Transverse colon (tissue), 4 donors: Measurements from ENCODE around the gene POMC. TPM values are rescaled to one million over a fixed set of nuclear protein-coding genes. Genes with fewer than 3 reads are reported as not detected.

Source experiments
- DNase-seq: peaks from one replicate; pipeline ENCODE4 v3.0.0-alpha.2; 2019
- H3K27ac ChIP-seq, 4 donors: fragments of 200-600 bp; sonication (generic); 2 replicates each; pipeline ENCODE4 v1.5.1; 2016 to 2018; ENCODE audit warnings: inconsistent platforms in 4 of 4
- H3K27me3 ChIP-seq: fragments of 200-600 bp; sonication (generic); 2 replicates; pipeline ENCODE4 v1.5.1; 2017; ENCODE audit warnings: inconsistent platforms
- H3K36me3 ChIP-seq, 4 donors: fragments of 200-600 bp; sonication (generic); 2 replicates each; pipeline ENCODE4 v1.5.1; 2017 to 2019; ENCODE audit warnings: inconsistent platforms in 4 of 4
- H3K4me1 ChIP-seq, 4 donors: fragments of 200-600 bp; sonication (generic); 2 replicates each; pipeline ENCODE4 v1.5.1; 2017 to 2020; ENCODE audit warnings: inconsistent platforms in 4 of 4
- H3K4me3 ChIP-seq, 4 donors: fragments of 200-600 bp; sonication (generic); 1 replicate in 1 of 4; 2 replicates in 3 of 4; pipeline versions ENCODE4 v1.5.1 to v1.6.1; 2017 to 2019; ENCODE audit warnings: inconsistent platforms in 4 of 4
- H3K9me3 ChIP-seq, 2 donors: fragments of 200-600 bp; sonication (generic); 2 replicates each; pipeline ENCODE4 v1.5.1; 2017 to 2019; ENCODE audit warnings: inconsistent platforms in 2 of 2
- CTCF ChIP-seq, 5 experiments: fragments of 200-600 bp in 3 of 5; fragments of 450-650 bp in 2 of 5; sonication (generic) in 3 of 5; IDR thresholded peaks; 1 replicate in 2 of 5; 2 replicates in 3 of 5; pipeline ENCODE4 v1.5.1; 2016 to 2017; ENCODE audit warnings: antibody characterized with exemption in 5 of 5, inconsistent platforms in 3 of 5, mild to moderate bottlenecking in 2 of 5, moderate library complexity in 1 of 5
- EP300 ChIP-seq: sonication (generic); formaldehyde crosslinking; IDR thresholded peaks from one replicate; pipeline ENCODE4 v1.6.1; 2017; ENCODE audit warnings: antibody characterized with exemption, low read depth
- POLR2A ChIP-seq: fragments of 450-650 bp; IDR thresholded peaks from one replicate; pipeline ENCODE4 v1.6.1; 2016; ENCODE audit warnings: antibody characterized with exemption, mild to moderate bottlenecking, moderate library complexity
- POLR2AphosphoS5 ChIP-seq, 3 donors: sonication (generic); formaldehyde crosslinking; IDR thresholded peaks; one replicate each; pipeline ENCODE4 v1.6.1; 2016; ENCODE audit warnings: antibody characterized with exemption in 3 of 3
- WGBS, 2 donors: methylation state at CpG; one replicate each; pipeline ENCODE4 v1.1.5; 2018; ENCODE audit warnings: low coverage in 1 of 2; 5-methylcytosine and 5-hydroxymethylcytosine counted together
- in situ Hi-C, 4 donors: fragments of 200-750 bp; cut with MboI; loops; one replicate each; pipeline versions ENCODE4 v1.15.0 to v1.15.1; 2017; ENCODE audit warnings: low sequenced_read_pairs in 3 of 4, low pct_ligation_motif_present in 1 of 4, low pct_unique_long_range_greater_than_20kb in 1 of 4
- intact Hi-C: fragments of 100-400 bp; cut with DNase I; formaldehyde crosslinking; loops from one replicate; pipeline ENCODE4 v1.15.1; 2023; ENCODE audit warnings: low total_unique reads
- total RNA-seq, 4 donors: library from RNA; depleted of rRNA; stranded (reverse); fragments of >200 nt; gene quantifications; one replicate each; pipeline ENCODE4 v1.1.0, GENCODE V29; 2016

POMC gene
- total RNA-seq, 4 donors from 2014 or later: 7.9 to 9.0 TPM; not detected in 2

DNA sequence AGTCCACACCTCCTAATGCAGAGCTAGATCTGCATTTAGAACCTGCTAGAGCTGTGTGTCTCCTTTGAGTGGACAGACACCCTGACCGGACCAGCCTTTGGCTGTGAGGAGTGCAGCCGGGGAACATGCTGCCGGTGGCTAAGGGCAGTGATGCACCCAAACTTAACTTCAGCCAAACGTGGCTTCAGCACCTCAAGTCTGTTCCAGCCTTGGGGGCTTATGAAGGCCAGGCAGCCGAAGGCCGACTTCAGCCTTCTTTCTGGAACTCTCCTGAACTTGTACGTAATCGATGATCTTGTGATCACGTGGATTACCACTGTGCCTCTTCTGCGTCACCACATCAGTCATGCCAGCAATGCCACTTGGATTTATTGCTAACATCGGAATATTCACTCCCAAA is 49.1 kb downstream of the POMC start:
- 88 to 95% methylated on average over 10 to 11 of the region's 11 CpGs for WGBS, 2 donors
- no peak overlapping the region for H3K27ac ChIP-seq
- intact Hi-C loops (no loop called here), in situ Hi-C loops (no loop called here)
- DNase-seq: no peak
- H3K27me3 ChIP-seq: no peaks in the 10 kb centered on the region
- no peaks in the 10 kb centered on the region for H3K4me1 ChIP-seq
- H3K4me3 ChIP-seq: no peak overlapping the region
- no peaks in the 10 kb centered on the region for H3K36me3 ChIP-seq
- TF ChIP-seq CTCF (IDR thresholded peaks at IDR 0.05) (no peak), POLR2AphosphoS5 (IDR thresholded peaks at IDR 0.05) (no peak), EP300 (no peak), POLR2A (no peak)
- no peaks in the 10 kb centered on the region for H3K9me3 ChIP-seq

- Histone ChIP-seq H3K27ac (no peak overlapping the region), H3K4me3 (no peak overlapping the region), H3K36me3 (no peaks in the 10 kb centered on the region), H3K9me3 (no peaks in the 10 kb centered on the region), H3K27me3 (no peaks in the 10 kb centered on the region), H3K4me1 (no peaks in the 10 kb centered on the region)
- intact Hi-C loops: no loop called here
- in situ Hi-C loops: no loop called here
- TF ChIP-seq POLR2A (no peak), POLR2AphosphoS5 (IDR thresholded peaks at IDR 0.05) (no peak), EP300 (no peak), CTCF (IDR thresholded peaks at IDR 0.05) (no peak)
- WGBS, 2 donors: 91% methylated on average over 8 to 13 of the region's 13 CpGs
- no peak for DNase-seq
These were observed 51.4 kb downstream of the POMC start for GRCh38 chr2:25116956-25117355.

GRCh38 chr2:25115902-25116301 is 52.5 kb downstream of the POMC start:
- Histone ChIP-seq H3K4me3 (no peak overlapping the region), H3K4me1 (no peaks in the 10 kb centered on the region), H3K36me3 (no peaks in the 10 kb centered on the region), H3K27ac (no peak overlapping the region), H3K27me3 (no peaks in the 10 kb centered on the region), H3K9me3 (no peaks in the 10 kb centered on the region)
- in situ Hi-C loops (no loop called here), intact Hi-C loops (no loop called here)
- DNase-seq: no peak
- no peak for TF ChIP-seq CTCF (IDR thresholded peaks at IDR 0.05)
- TF ChIP-seq POLR2AphosphoS5 (IDR thresholded peaks at IDR 0.05): no peak
- no peak for TF ChIP-seq EP300
- no peak for TF ChIP-seq POLR2A
- WGBS, 2 donors: 76 to 85% methylated on average over 4 of the region's 4 CpGs

DNA sequence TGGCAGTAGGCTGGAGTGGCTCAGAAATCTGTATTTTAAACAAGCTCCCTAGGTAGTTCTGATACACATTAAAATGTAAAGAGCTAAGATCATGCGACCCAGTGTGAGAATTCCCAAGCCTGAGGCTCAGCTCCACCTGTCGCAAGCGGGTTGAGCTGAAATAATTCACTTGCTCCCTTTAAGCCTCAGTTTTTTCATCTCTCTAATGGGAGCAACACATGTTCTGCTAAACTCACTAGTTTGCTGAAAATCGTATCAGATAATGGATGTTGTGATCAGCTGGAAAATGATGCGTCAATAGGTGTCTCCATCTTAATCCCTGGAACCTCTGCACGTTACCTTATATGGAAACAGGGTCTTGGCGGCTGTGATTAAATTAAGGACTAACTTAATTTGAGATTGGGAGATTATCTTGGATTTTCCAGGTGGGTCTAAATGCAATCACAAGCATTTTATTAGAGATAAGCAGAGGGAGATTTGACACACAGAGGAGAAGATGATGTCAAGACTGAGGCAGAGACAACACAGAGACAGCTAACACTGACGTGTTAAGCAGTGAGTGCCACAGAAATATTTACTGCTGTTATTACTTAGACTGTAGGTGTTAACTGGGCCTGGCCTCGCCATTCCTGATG is 53.0 kb downstream of the POMC start:
- intact Hi-C loops: no loop called here
- 82 to 83% methylated on average over 8 to 9 of the region's 9 CpGs for WGBS, 2 donors
- no peak for TF ChIP-seq EP300
- TF ChIP-seq CTCF (IDR thresholded peaks at IDR 0.05): no peak
- no peak for TF ChIP-seq POLR2AphosphoS5 (IDR thresholded peaks at IDR 0.05)
- TF ChIP-seq POLR2A: no peak

More for the DNA sequence above, 53.0 kb downstream of the POMC start:
- Histone ChIP-seq H3K36me3 (no peaks in the 10 kb centered on the region), H3K27me3 (no peaks in the 10 kb centered on the region), H3K4me3 (no peak overlapping the region), H3K4me1 (no peaks in the 10 kb centered on the region), H3K27ac (no peak overlapping the region), H3K9me3 (no peaks in the 10 kb centered on the region)
- DNase-seq: no peak
- in situ Hi-C loops: no loop called here
